Measurements from ENCODE around the gene CAPNS1. TPM values are rescaled to one million over a fixed set of nuclear protein-coding genes. Genes with fewer than 3 reads are reported as not detected.

The CAPNS1 gene
- 376 TPM for polyA plus RNA-seq (2013, experiment 1 of 2)
- 356 TPM for polyA plus RNA-seq (2013, experiment 2 of 2)

GRCh38 chr19:36139473-36140303 is at the start of gene CAPNS1:
Gene CAPNS1, plus strand, starts transcription at chr19:36140066. Its CDS starts 946 bp downstream, at chr19:36141012.
- under 1% methylated on average over 75 of the region's 75 CpGs for WGBS
- Histone ChIP-seq H3K27me3 (ENCODE audit: insufficient read depth, low read length) (no peaks in the 10 kb centered on the region), H3K36me3 (ENCODE audit: insufficient read depth, low read length) (peaks cover 21% of the 10 kb centered on the region), H3K4me1 (ENCODE audit: insufficient read depth, low read length) (no peaks in the 10 kb centered on the region; the same call in 1 of the 2 replicates), H3K27ac (ENCODE audit: low read depth, low read length) (peak within 1 kb of the TSS; percentile 92), H3K9me3 (ENCODE audit: insufficient read depth, low read depth, low read length) (no peaks in the 10 kb centered on the region), H3K4me3 (ENCODE audit: low read length) (peak within 1 kb of the TSS; percentile 100), H3K9ac (ENCODE audit: low read depth, low read length) (peak within 1 kb of the TSS; percentile 91)

GRCh38 chr19:36090910-36091695 is 48.8 kb upstream of the CAPNS1 start:
- H3K9me3 ChIP-seq (ENCODE audit: insufficient read depth, low read depth, low read length) = no peaks in the 10 kb centered on the region

GRCh38 chr19:36092566-36092965 is 47.3 kb upstream of the CAPNS1 start:
- no peaks in the 10 kb centered on the region for H3K9me3 ChIP-seq (ENCODE audit: insufficient read depth, low read depth, low read length)
- H3K36me3 ChIP-seq (ENCODE audit: insufficient read depth, low read length) = peaks cover 91% of the 10 kb centered on the region
- H3K27me3 ChIP-seq (ENCODE audit: insufficient read depth, low read length) = no peaks in the 10 kb centered on the region
- no peak overlapping the region for H3K4me3 ChIP-seq (ENCODE audit: low read length)
- 96% methylated on average over 7 of the region's 7 CpGs for WGBS
- no peaks in the 10 kb centered on the region for H3K4me1 ChIP-seq (ENCODE audit: insufficient read depth, low read length)
- no peak overlapping the region for H3K9ac ChIP-seq (ENCODE audit: low read depth, low read length)
- H3K27ac ChIP-seq (ENCODE audit: low read depth, low read length) = no peak overlapping the region

More at GRCh38 chr19:36090910-36091695, 48.8 kb upstream of the CAPNS1 start:
- Histone ChIP-seq H3K9ac (ENCODE audit: low read depth, low read length) (no peak overlapping the region), H3K4me1 (ENCODE audit: insufficient read depth, low read length) (no peaks in the 10 kb centered on the region), H3K36me3 (ENCODE audit: insufficient read depth, low read length) (peaks cover 94% of the 10 kb centered on the region), H3K27ac (ENCODE audit: low read depth, low read length) (no peak overlapping the region), H3K27me3 (ENCODE audit: insufficient read depth, low read length) (no peaks in the 10 kb centered on the region), H3K4me3 (ENCODE audit: low read length) (no peak overlapping the region)
- 86% methylated on average over 13 of the region's 13 CpGs for WGBS

- H3K36me3 ChIP-seq (ENCODE audit: insufficient read depth, low read length) = peaks cover 91% of the 10 kb centered on the region
Observed at GRCh38 chr19:36093146-36093662, 46.7 kb upstream of the CAPNS1 start.

GRCh38 chr19:36093687-36094086 is 46.2 kb upstream of the CAPNS1 start:
- peaks cover 91% of the 10 kb centered on the region for H3K36me3 ChIP-seq (ENCODE audit: insufficient read depth, low read length)
- no peaks in the 10 kb centered on the region for H3K4me1 ChIP-seq (ENCODE audit: insufficient read depth, low read length)
- no peak overlapping the region for H3K27ac ChIP-seq (ENCODE audit: low read depth, low read length)
- 87% methylated on average over 6 of the region's 6 CpGs for WGBS
- H3K9ac ChIP-seq (ENCODE audit: low read depth, low read length) = no peak overlapping the region
- H3K27me3 ChIP-seq (ENCODE audit: insufficient read depth, low read length) = no peaks in the 10 kb centered on the region
- no peaks in the 10 kb centered on the region for H3K9me3 ChIP-seq (ENCODE audit: insufficient read depth, low read depth, low read length)
- no peak overlapping the region for H3K4me3 ChIP-seq (ENCODE audit: low read length)

More at GRCh38 chr19:36093146-36093662, 46.7 kb upstream of the CAPNS1 start:
- H3K27ac ChIP-seq (ENCODE audit: low read depth, low read length) = no peak overlapping the region
- WGBS = 98% methylated on average over 3 of the region's 5 CpGs
- H3K9ac ChIP-seq (ENCODE audit: low read depth, low read length) = no peak overlapping the region
- no peaks in the 10 kb centered on the region for H3K27me3 ChIP-seq (ENCODE audit: insufficient read depth, low read length)
- H3K4me1 ChIP-seq (ENCODE audit: insufficient read depth, low read length) = no peaks in the 10 kb centered on the region
- H3K9me3 ChIP-seq (ENCODE audit: insufficient read depth, low read depth, low read length) = no peaks in the 10 kb centered on the region
- no peak overlapping the region for H3K4me3 ChIP-seq (ENCODE audit: low read length)

- no peak overlapping the region for H3K4me3 ChIP-seq (ENCODE audit: low read length)
- no peak overlapping the region for H3K9ac ChIP-seq (ENCODE audit: low read depth, low read length)
- H3K4me1 ChIP-seq (ENCODE audit: insufficient read depth, low read length) = no peaks in the 10 kb centered on the region
- H3K27ac ChIP-seq (ENCODE audit: low read depth, low read length) = no peak overlapping the region
- 96% methylated on average over 6 of the region's 6 CpGs for WGBS
- H3K27me3 ChIP-seq (ENCODE audit: insufficient read depth, low read length) = no peaks in the 10 kb centered on the region
- H3K36me3 ChIP-seq (ENCODE audit: insufficient read depth, low read length) = peaks cover 89% of the 10 kb centered on the region
- no peaks in the 10 kb centered on the region for H3K9me3 ChIP-seq (ENCODE audit: insufficient read depth, low read depth, low read length)
Observed at GRCh38 chr19:36097036-36097435, 42.8 kb upstream of the CAPNS1 start.

- WGBS = 93% methylated on average over 19 of the region's 19 CpGs
- no peak overlapping the region for H3K9ac ChIP-seq (ENCODE audit: low read depth, low read length)
- H3K9me3 ChIP-seq (ENCODE audit: insufficient read depth, low read depth, low read length) = no peaks in the 10 kb centered on the region
- no peaks in the 10 kb centered on the region for H3K4me1 ChIP-seq (ENCODE audit: insufficient read depth, low read length)
- H3K4me3 ChIP-seq (ENCODE audit: low read length) = no peak overlapping the region
- H3K27me3 ChIP-seq (ENCODE audit: insufficient read depth, low read length) = no peaks in the 10 kb centered on the region
- H3K27ac ChIP-seq (ENCODE audit: low read depth, low read length) = no peak overlapping the region
- peaks cover 89% of the 10 kb centered on the region for H3K36me3 ChIP-seq (ENCODE audit: insufficient read depth, low read length)
Observed at GRCh38 chr19:36099166-36099785, 40.6 kb upstream of the CAPNS1 start.

- no peaks in the 10 kb centered on the region for H3K27me3 ChIP-seq (ENCODE audit: insufficient read depth, low read length)
- no peak overlapping the region for H3K9ac ChIP-seq (ENCODE audit: low read depth, low read length)
- WGBS = 94% methylated on average over 5 of the region's 5 CpGs
- no peaks in the 10 kb centered on the region for H3K4me1 ChIP-seq (ENCODE audit: insufficient read depth, low read length)
- no peak overlapping the region for H3K27ac ChIP-seq (ENCODE audit: low read depth, low read length)
- H3K36me3 ChIP-seq (ENCODE audit: insufficient read depth, low read length) = peaks cover 90% of the 10 kb centered on the region
- H3K4me3 ChIP-seq (ENCODE audit: low read length) = no peak overlapping the region
- H3K9me3 ChIP-seq (ENCODE audit: insufficient read depth, low read depth, low read length) = no peaks in the 10 kb centered on the region
Observed at GRCh38 chr19:36100476-36100875, 39.4 kb upstream of the CAPNS1 start.

- peaks cover 90% of the 10 kb centered on the region for H3K36me3 ChIP-seq (ENCODE audit: insufficient read depth, low read length)
Observed at GRCh38 chr19:36101550-36102327, 38.1 kb upstream of the CAPNS1 start.

GRCh38 chr19:36103040-36103626 is 36.7 kb upstream of the CAPNS1 start:
- WGBS = 95% methylated on average over 24 of the region's 24 CpGs
- Histone ChIP-seq H3K4me1 (ENCODE audit: insufficient read depth, low read length) (no peaks in the 10 kb centered on the region), H3K36me3 (ENCODE audit: insufficient read depth, low read length) (peaks cover 82% of the 10 kb centered on the region)

More at GRCh38 chr19:36101550-36102327, 38.1 kb upstream of the CAPNS1 start:
- no peak overlapping the region for H3K9ac ChIP-seq (ENCODE audit: low read depth, low read length)
- H3K9me3 ChIP-seq (ENCODE audit: insufficient read depth, low read depth, low read length) = no peaks in the 10 kb centered on the region
- no peaks in the 10 kb centered on the region for H3K4me1 ChIP-seq (ENCODE audit: insufficient read depth, low read length)
- 91% methylated on average over 27 of the region's 27 CpGs for WGBS
- no peaks in the 10 kb centered on the region for H3K27me3 ChIP-seq (ENCODE audit: insufficient read depth, low read length)
- no peak overlapping the region for H3K27ac ChIP-seq (ENCODE audit: low read depth, low read length)
- no peak overlapping the region for H3K4me3 ChIP-seq (ENCODE audit: low read length)

More at GRCh38 chr19:36103040-36103626, 36.7 kb upstream of the CAPNS1 start:
- Histone ChIP-seq H3K27ac (ENCODE audit: low read depth, low read length) (no peak overlapping the region), H3K9me3 (ENCODE audit: insufficient read depth, low read depth, low read length) (no peaks in the 10 kb centered on the region), H3K9ac (ENCODE audit: low read depth, low read length) (no peak overlapping the region), H3K4me3 (ENCODE audit: low read length) (no peak overlapping the region), H3K27me3 (ENCODE audit: insufficient read depth, low read length) (no peaks in the 10 kb centered on the region)
